ENCODE data around the gene EXD2. TPM values are rescaled to one million over a fixed set of nuclear protein-coding genes. Genes with fewer than 3 reads are reported as not detected.

Gene EXD2
- total RNA-seq, 4 donors from 2014 or later = 18.2 to 22.0 (median 21.1) TPM

DNA sequence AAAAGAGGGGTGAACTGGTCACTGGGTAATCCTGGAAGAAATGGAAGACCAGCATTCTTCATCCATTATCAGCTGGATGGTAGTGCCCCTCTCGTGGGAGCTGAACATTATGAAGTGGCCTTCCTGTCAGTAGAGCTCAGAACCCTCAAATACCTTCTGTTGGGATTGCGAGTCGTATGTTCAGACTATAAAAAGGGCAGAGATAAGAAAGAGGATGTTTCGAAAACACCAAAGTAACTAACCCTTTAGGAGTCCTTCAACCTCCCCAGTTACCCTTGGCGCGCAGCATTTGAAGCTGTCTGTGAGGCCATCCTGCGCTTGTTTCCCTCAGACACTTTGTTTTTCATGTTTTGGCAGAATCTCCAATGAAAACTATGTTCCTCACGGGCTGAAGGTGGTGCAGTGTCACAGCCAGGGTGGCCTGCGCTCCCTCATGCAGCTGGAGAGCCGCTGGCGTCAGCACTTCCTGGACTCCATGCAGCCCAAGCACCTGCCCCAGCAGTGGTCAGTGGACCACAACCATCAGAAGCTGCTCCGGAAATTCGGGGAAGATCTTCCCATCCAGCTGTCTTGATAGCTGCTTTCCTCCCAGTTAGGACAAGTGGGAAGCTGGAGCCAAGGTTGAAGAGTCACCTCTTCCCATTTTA lies 49.4 kb downstream of the EXD2 start:
- TF ChIP-seq, protein P1, sequence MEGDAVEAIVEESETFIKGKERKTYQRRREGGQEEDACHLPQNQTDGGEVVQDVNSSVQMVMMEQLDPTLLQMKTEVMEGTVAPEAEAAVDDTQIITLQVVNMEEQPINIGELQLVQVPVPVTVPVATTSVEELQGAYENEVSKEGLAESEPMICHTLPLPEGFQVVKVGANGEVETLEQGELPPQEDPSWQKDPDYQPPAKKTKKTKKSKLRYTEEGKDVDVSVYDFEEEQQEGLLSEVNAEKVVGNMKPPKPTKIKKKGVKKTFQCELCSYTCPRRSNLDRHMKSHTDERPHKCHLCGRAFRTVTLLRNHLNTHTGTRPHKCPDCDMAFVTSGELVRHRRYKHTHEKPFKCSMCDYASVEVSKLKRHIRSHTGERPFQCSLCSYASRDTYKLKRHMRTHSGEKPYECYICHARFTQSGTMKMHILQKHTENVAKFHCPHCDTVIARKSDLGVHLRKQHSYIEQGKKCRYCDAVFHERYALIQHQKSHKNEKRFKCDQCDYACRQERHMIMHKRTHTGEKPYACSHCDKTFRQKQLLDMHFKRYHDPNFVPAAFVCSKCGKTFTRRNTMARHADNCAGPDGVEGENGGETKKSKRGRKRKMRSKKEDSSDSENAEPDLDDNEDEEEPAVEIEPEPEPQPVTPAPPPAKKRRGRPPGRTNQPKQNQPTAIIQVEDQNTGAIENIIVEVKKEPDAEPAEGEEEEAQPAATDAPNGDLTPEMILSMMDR (IDR thresholded peaks at IDR 0.05; ENCODE audit: low read depth) = no peak

DNA sequence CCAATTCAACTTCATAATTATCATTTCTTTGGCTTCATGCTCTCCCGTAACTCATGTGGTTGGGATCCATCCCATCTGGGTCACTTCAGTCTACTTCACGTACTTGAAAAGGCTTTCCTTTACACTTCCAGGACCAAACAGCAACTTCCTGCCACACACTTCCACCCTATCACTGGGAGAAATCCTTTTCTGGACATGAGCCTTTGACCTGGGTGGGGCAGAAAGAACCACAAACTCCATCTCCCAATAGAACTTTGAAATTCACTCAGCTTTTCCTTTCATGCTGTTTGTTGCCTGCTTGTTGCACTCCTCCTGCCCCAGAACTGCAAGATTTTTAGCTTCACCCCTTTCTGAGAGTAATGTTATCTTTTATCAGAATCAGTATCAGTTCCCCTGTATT lies 50.3 kb downstream of the EXD2 start:
- TF ChIP-seq, protein P1 (IDR thresholded peaks at IDR 0.05; ENCODE audit: low read depth) = no peak

DNA sequence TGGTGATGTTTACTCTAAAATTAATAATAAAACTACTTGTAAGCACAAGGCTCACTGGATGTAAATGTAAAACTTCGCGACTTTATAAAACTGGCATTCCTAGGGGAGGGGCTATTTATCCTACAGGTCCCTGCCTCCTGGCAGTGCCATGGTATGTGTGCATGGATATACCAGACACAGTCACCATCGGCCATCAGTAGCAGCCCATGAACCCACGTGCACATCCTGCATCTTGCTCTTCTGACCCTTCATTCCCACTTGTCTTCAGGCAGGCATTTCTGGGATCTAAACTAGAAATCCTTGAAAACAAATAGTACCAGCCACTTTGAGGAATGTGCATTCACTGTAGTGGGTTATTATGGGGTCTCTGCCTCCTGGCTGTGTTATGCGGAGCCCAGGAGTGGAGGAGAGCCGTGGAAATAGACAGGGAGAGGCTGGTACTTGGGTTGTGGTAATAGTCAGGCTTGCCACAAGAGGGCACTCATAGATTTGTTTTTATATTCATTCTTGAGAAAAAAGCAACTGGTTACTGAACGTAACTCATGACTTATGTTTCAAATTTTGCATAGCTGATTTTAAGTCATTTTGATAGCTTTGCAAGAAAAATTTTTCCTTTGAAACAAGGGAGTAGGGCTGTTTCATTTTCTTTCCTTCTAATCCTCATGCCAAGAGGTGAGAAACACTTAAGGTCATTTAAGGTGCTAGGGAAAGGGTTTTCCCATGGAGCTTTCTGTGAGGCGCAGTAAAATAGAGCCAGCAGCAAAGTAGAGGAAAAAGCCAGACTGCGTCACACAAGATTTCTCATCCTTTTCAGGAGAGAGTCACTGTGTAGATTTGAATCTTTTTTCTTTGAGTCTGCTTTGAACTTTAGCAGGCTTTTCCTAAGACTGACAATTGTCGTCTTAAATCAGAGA lies 51.3 kb downstream of the EXD2 start:
- TF ChIP-seq, protein P1 (IDR thresholded peaks at IDR 0.05; ENCODE audit: low read depth) = no peak

DNA sequence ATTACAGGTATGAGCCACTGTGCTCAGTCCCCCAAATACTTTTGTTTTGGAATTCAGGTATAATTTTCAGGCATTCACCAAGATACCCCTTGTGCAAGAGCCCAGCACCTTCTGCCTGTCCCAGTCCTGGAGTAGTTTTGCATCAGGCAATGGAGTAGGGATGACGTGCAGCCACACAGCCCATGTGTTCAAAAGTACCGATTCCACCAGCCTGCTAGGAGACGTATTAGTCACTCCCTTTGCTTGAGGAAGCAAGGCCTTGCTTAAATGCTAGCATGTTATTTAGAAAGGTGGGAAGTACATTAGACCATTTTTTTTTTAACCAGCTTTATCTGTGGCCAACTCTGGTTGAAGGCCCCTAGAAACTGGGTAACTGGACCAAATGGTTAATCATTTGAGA lies 53.6 kb downstream of the EXD2 start:
- TF ChIP-seq, protein P1 (IDR thresholded peaks at IDR 0.05; ENCODE audit: low read depth) = no peak

DNA sequence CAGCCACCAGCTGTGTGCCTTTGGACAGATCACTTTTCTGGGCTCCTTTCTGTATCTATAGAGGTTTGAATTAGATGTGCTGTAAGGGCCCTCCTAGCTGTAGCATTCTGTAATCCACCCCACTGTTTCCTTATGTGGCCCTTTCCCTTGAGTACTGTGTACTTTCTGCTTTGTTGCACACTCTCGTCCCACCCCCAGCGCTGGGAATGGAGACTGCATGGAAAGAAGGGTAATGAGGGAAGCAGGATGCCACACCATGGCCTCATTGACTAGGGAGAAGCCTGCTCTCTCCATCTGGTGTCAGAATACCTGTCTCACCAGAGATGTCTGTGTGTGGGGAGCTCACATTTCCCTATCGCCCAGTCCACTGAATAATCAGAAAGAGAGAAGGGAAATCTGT lies 55.0 kb downstream of the EXD2 start:
- TF ChIP-seq, protein P1 (IDR thresholded peaks at IDR 0.05; ENCODE audit: low read depth) = no peak

DNA sequence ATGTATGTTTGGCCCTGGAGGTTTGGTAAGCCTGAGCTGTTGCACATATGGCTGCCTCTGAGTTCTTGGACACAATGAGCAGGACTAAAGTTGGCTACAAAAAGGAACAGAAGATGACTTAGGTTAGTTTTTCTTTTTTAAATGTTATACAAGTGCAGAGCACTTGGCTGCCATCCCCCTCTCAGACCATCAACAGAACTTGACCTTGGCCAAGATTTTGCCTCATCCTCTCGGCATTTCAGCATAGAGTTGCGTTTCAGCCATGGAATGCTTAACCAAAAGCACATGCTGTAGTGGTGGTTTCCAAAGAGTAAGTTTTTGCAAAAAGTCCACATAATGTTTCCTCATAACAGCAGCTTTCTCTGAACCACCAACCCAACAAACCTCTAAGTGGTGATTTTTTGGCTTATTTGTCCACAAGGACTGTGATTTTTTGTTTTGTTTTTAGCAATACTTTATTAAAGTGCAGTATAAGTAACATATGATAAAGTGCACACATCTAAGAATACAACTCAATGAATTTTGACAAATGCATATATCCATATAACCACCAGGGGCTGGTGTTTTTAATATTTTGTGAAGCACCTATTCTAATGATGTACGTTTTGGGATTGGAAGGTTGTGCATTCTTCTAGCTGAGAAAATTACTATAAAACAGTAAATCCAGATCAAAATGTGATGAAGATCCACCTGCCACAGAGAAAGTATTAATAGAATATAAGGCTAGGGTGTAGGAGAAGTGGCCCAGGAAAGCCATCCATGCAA lies 56.6 kb downstream of the EXD2 start:
- TF ChIP-seq, protein P1 (IDR thresholded peaks at IDR 0.05; ENCODE audit: low read depth) = no peak

DNA sequence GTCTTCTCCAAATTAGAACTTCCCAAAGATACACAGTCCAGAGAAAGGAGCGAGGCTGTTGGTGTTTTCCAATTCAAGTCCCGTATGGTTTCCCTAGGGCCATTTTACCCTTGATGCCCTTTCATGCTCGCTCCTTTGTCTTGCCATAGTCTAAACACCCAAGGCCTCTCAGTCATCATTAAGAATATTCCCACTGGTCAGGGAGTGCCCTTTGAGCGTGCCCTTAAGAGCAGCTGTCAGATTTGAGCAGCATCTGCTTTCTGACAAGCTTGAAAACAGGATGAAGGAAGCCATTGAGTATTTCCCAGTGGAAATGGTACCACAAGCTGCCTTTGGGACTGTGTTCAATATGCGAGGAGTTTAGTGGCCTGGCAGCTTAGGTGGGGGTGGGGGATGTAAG lies 58.3 kb downstream of the EXD2 start:
- TF ChIP-seq, protein P1 (IDR thresholded peaks at IDR 0.05; ENCODE audit: low read depth) = no peak
